Loucy (cell line): ENCODE results near the gene MCTP2.

Source experiments
- H2AFZ ChIP-seq: fragments of 200-600 bp; sonication (generic); 2 replicates; pipeline ENCODE4 v1.6.0; 2016; ENCODE audit warnings: antibody characterized with exemption, mild to moderate bottlenecking, low read length, moderate library complexity
- H3F3A ChIP-seq: fragments of 200-600 bp; 2 replicates; pipeline ENCODE4 v1.6.0; 2016; ENCODE audit warnings: antibody characterized with exemption, low read depth, mild to moderate bottlenecking
- H3K27me3 ChIP-seq: fragments of 200-600 bp; sonication (generic); 2 replicates; pipeline ENCODE4 v1.6.1; 2014; ENCODE audit warnings: low read length, mild to moderate bottlenecking; ENCODE audit not compliant: insufficient read depth, poor library complexity, severe bottlenecking
- H3K36me3 ChIP-seq: fragments of 200-600 bp; sonication (generic); 2 replicates; pipeline ENCODE4 v1.6.1; 2016; ENCODE audit warnings: low read length; ENCODE audit not compliant: insufficient read depth
- H3K4me1 ChIP-seq: fragments of 200-600 bp; sonication (generic); 2 replicates; pipeline ENCODE4 v1.5.1; 2014; ENCODE audit warnings: low read length, mild to moderate bottlenecking; ENCODE audit not compliant: insufficient read depth, poor library complexity, severe bottlenecking
- H3K4me2 ChIP-seq: fragments of 200-600 bp; sonication (generic); 2 replicates; pipeline ENCODE4 v1.6.0; 2014; ENCODE audit warnings: antibody characterized with exemption, low read length, low read depth, mild to moderate bottlenecking; ENCODE audit not compliant: poor library complexity, severe bottlenecking
- H3K4me3 ChIP-seq: fragments of 200-600 bp; sonication (generic); 2 replicates; pipeline ENCODE4 v1.5.1; 2014; ENCODE audit warnings: low read length, mild to moderate bottlenecking, mixed read lengths; ENCODE audit not compliant: poor library complexity, severe bottlenecking
- H3K79me2 ChIP-seq: fragments of 200-600 bp; sonication (generic); 2 replicates; pipeline ENCODE4 v1.6.1; 2014; ENCODE audit warnings: low read length; ENCODE audit not compliant: insufficient read depth
- H3K9ac ChIP-seq: fragments of 200-600 bp; sonication (generic); 2 replicates; pipeline ENCODE4 v1.6.0; 2014; ENCODE audit warnings: mild to moderate bottlenecking, low read depth, low read length, moderate library complexity; ENCODE audit not compliant: poor library complexity, severe bottlenecking
- H3K9me2 ChIP-seq: fragments of 200-600 bp; sonication (generic); replicated peaks from 2 replicates; pipeline ENCODE4 v1.6.1; 2016; ENCODE audit warnings: low read depth, low read length, mixed read lengths
- H3K9me3 ChIP-seq: fragments of 200-600 bp; sonication (generic); 2 replicates; pipeline ENCODE4 v1.6.1; 2014; ENCODE audit warnings: mild to moderate bottlenecking, antibody characterized with exemption, low read length, low read depth; ENCODE audit not compliant: insufficient read depth
- H4K20me1 ChIP-seq: fragments of 200-600 bp; sonication (generic); 2 replicates; pipeline ENCODE4 v1.6.0; 2014; ENCODE audit warnings: antibody characterized with exemption, low read length, mild to moderate bottlenecking; ENCODE audit not compliant: insufficient read depth, poor library complexity, severe bottlenecking
- CTCF ChIP-seq: fragments of 200-600 bp; sonication (generic); conservative IDR thresholded peaks from 2 replicates; pipeline ENCODE4 v1.5.1; 2014; ENCODE audit warnings: mild to moderate bottlenecking, antibody characterized with exemption, low read length
- EZH2phosphoT487 ChIP-seq: fragments of 200-600 bp; IDR thresholded peaks from 2 replicates; pipeline ENCODE4 v1.6.1; 2018; ENCODE audit warnings: antibody characterized with exemption, mild to moderate bottlenecking, moderate library complexity, borderline replicate concordance

Gene MCTP2

GRCh38 chr15:94400526-94401298 is 169.4 kb downstream of the MCTP2 start:
- Histone ChIP-seq H3K36me3 (peaks cover 85% of the 10 kb centered on the region), H3K4me2 (no peak overlapping the region), H3K4me1 (peaks cover 13% of the 10 kb centered on the region), H3K9ac (no peak overlapping the region), H3K27me3 (no peaks in the 10 kb centered on the region), H2AFZ (no peak overlapping the region), H3K79me2 (no peaks in the 10 kb centered on the region), H3K4me3 (no peak overlapping the region), H3K9me2 (no peaks in the 10 kb centered on the region), H3K9me3 (no peaks in the 10 kb centered on the region), H4K20me1 (peaks cover 4% of the 10 kb centered on the region), H3F3A (no peaks in the 10 kb centered on the region)
- TF ChIP-seq CTCF: no peak
- TF ChIP-seq EZH2phosphoT487: no peak

- H3K27me3 ChIP-seq: no peaks in the 10 kb centered on the region
- no peak overlapping the region for H3K4me3 ChIP-seq
- H3K9me2 ChIP-seq: no peaks in the 10 kb centered on the region
- peaks cover 13% of the 10 kb centered on the region for H3K4me1 ChIP-seq
- H3K9me3 ChIP-seq: no peaks in the 10 kb centered on the region
- H4K20me1 ChIP-seq: peaks cover 4% of the 10 kb centered on the region
- H2AFZ ChIP-seq: no peak overlapping the region
- peaks cover 91% of the 10 kb centered on the region for H3K36me3 ChIP-seq
- H3K9ac ChIP-seq: no peak overlapping the region
- H3F3A ChIP-seq: no peaks in the 10 kb centered on the region
- H3K4me2 ChIP-seq: no peak overlapping the region
- TF ChIP-seq CTCF: no peak
- no peak for TF ChIP-seq EZH2phosphoT487
- no peaks in the 10 kb centered on the region for H3K79me2 ChIP-seq
Measured at GRCh38 chr15:94403331-94403730, 172.0 kb downstream of the MCTP2 start.

- no peak overlapping the region for H3K9ac ChIP-seq
- H3K9me3 ChIP-seq: no peaks in the 10 kb centered on the region
- peaks cover 4% of the 10 kb centered on the region for H4K20me1 ChIP-seq
- peaks cover 11% of the 10 kb centered on the region for H3K4me1 ChIP-seq
- H3K36me3 ChIP-seq: peaks cover 82% of the 10 kb centered on the region
- H3K4me3 ChIP-seq: no peak overlapping the region
- H3K4me2 ChIP-seq: no peak overlapping the region
- TF ChIP-seq CTCF (no peak), EZH2phosphoT487 (no peak)
- H3F3A ChIP-seq: no peaks in the 10 kb centered on the region
- no peaks in the 10 kb centered on the region for H3K27me3 ChIP-seq
- no peaks in the 10 kb centered on the region for H3K9me2 ChIP-seq
- H2AFZ ChIP-seq: no peak overlapping the region
- H3K79me2 ChIP-seq: no peaks in the 10 kb centered on the region
Measured at GRCh38 chr15:94404733-94405283, 173.4 kb downstream of the MCTP2 start.
